HepG2 (cell line): ENCODE measurements around the gene ACOXL. TPM values are rescaled to one million over a fixed set of nuclear protein-coding genes. Genes with fewer than 3 reads are reported as not detected.

Experiments
- ATAC-seq: fragments of 200-7000 bp; cut with Tn5 transposase; 3 replicates; pipeline ENCODE4 v1.9.1; 2020; ENCODE audit warnings: mild to moderate bottlenecking, moderate library complexity
- BruUV-seq: library from RNA; stranded (reverse); fragments of 400-500 nt; replicated peaks from 2 replicates; lab custom pipeline; 2021; lab: Mats Ljungman, UMichigan
- CTCF ChIA-PET: fragments of 300-600 bp; formaldehyde crosslinking; extraction: SDS; loops from one replicate; lab custom pipeline; 2021; ENCODE audit warnings: low total read pairs, inconsistent platforms, low intra/inter-chr PET ratio; lab: Yijun Ruan, JAX
- POLR2A ChIA-PET: fragments of 350-600 bp; sonication (Branson Sonifier 250); formaldehyde crosslinking; loops from one replicate; lab custom pipeline; 2020; ENCODE audit warnings: antibody characterized with exemption, inconsistent platforms; lab: Yijun Ruan, JAX
- DNase-seq: peaks from one replicate; pipeline ENCODE4 v3.0.0-alpha.2; 2015; ENCODE audit warnings: low spot score
- FAIRE-seq: peaks from 3 replicates; lab custom pipeline; 2011; peaks lifted over from hg19 to GRCh38; lab: Jason Lieb, UNC
- H2AFZ ChIP-seq: one replicate; pipeline ENCODE4 v1.6.1; 2011; ENCODE audit warnings: low read length, inconsistent platforms
- H3K27ac ChIP-seq: fragments of 300-600 bp; 3 replicates; pipeline ENCODE4 v1.8.0; 2011; ENCODE audit warnings: mixed run types, mild to moderate bottlenecking, mixed read lengths, low read length, inconsistent platforms; ENCODE audit not compliant: insufficient read depth; ENCODE audit errors: extremely low read length
- H3K27me3 ChIP-seq, 2 experiments: fragments of 200-600 bp in 1 of 2; 2 replicates in 1 of 2; 3 replicates in 1 of 2; pipeline versions ENCODE4 v1.6.0 to v1.8.0; 2011; ENCODE audit warnings: low read length in 2 of 2, mild to moderate bottlenecking in 2 of 2, moderate library complexity in 2 of 2, inconsistent platforms in 1 of 2; ENCODE audit not compliant: insufficient read depth in 2 of 2, control insufficient read depth in 1 of 2
- H3K36me3 ChIP-seq, 2 experiments: fragments of 200-600 bp in 1 of 2; replicated peaks in 1 of 2; 2 replicates in 1 of 2; 3 replicates in 1 of 2; pipeline versions ENCODE4 v1.5.1 to v1.8.0; 2011; ENCODE audit warnings: low read length in 2 of 2, inconsistent platforms in 1 of 2; ENCODE audit not compliant: insufficient read depth in 2 of 2, control insufficient read depth in 1 of 2
- H3K4me1 ChIP-seq: 2 replicates; pipeline ENCODE4 v1.5.1; 2012; ENCODE audit warnings: low read length, inconsistent platforms; ENCODE audit not compliant: insufficient read depth
- H3K4me2 ChIP-seq: 2 replicates; pipeline ENCODE4 v1.6.0; 2011; ENCODE audit warnings: low read depth, low read length, inconsistent platforms
- H3K4me3 ChIP-seq, 3 experiments: fragments of 200-600 bp in 1 of 3; sonication (generic), shearing (Covaris generic) in 1 of 3; replicated peaks in 1 of 3; 2 replicates each; pipeline ENCODE4 v1.5.1; 2011 to 2016; ENCODE audit warnings: low read length in 3 of 3, inconsistent platforms in 2 of 3, low read depth in 2 of 3, mild to moderate bottlenecking in 2 of 3, control low read depth in 1 of 3, mixed read lengths in 1 of 3; ENCODE audit not compliant: insufficient read depth in 1 of 3
- H3K79me2 ChIP-seq: one replicate; pipeline ENCODE4 v1.6.1; 2011; ENCODE audit warnings: low read length, inconsistent platforms; ENCODE audit not compliant: insufficient read depth
- H3K9ac ChIP-seq: 2 replicates; pipeline ENCODE4 v1.6.0; 2011; ENCODE audit warnings: mild to moderate bottlenecking, low read depth, low read length, inconsistent platforms; ENCODE audit not compliant: insufficient read depth
- H3K9me3 ChIP-seq: 2 replicates; pipeline ENCODE4 v1.5.1; 2012; ENCODE audit warnings: mild to moderate bottlenecking, low read length
- H4K20me1 ChIP-seq: 2 replicates; pipeline ENCODE4 v1.6.0; 2011; ENCODE audit warnings: inconsistent platforms, mild to moderate bottlenecking, low read length, moderate library complexity; ENCODE audit not compliant: insufficient read depth
- MIER2 ChIP-seq: IDR thresholded peaks from 2 replicates; pipeline ENCODE4 v1.6.1; 2016; ENCODE audit warnings: missing biosample characterization, missing genetic modification reagents
- ZNF232 ChIP-seq: sonication (generic); formaldehyde crosslinking; IDR thresholded peaks from 2 replicates; pipeline ENCODE4 v1.4.0; 2020; ENCODE audit warnings: missing genetic modification reagents, borderline replicate concordance
- ZNF510 ChIP-seq: sonication (generic); formaldehyde crosslinking; IDR thresholded peaks from 2 replicates; pipeline ENCODE4 v1.4.0; 2020; ENCODE audit warnings: low read depth, mild to moderate bottlenecking, missing genetic modification reagents
- ZNF574 ChIP-seq: sonication (generic); formaldehyde crosslinking; IDR thresholded peaks from 2 replicates; pipeline ENCODE4 v1.4.0; 2020; ENCODE audit warnings: missing genetic modification reagents
- WGBS: methylation state at CpG from one replicate; pipeline ENCODE4 v1.1.6; 2017; ENCODE audit warnings: low lambda C conversion rate; 5-methylcytosine and 5-hydroxymethylcytosine counted together
- in situ Hi-C: cut with HindIII; loops from 2 replicates; pipeline ENCODE4 v1.10.0; 2017; ENCODE audit warnings: low pct_unique_long_range_greater_than_20kb; ENCODE audit not compliant: extremely low pct_ligation_motif_present
- intact Hi-C: fragments of 100-400 bp; cut with micrococcal nuclease; formaldehyde crosslinking; loops from one replicate; pipeline ENCODE4 v1.10.0; 2022; ENCODE audit not compliant: unreplicated experiment
- polyA plus RNA-seq, 8 experiments: library from polyadenylated mRNA; depleted of rRNA in 3 of 8; stranded (reverse) in 7 of 8; unstranded in 1 of 8; fragments of >200 nt; fragmentation: Illumina TruSeq in 4 of 8; extraction: Trizol in 4 of 8; gene quantifications; 2 replicates each; pipeline versions ENCODE4 v1.2.1 to v1.2.3, GENCODE V29; 2011 to 2016; ENCODE audit warnings: low read depth in 4 of 8, missing spikeins in 1 of 8, mixed read lengths in 1 of 8; ENCODE audit not compliant: insufficient read depth in 1 of 8
- total RNA-seq, 5 experiments: library from RNA; depleted of rRNA; stranded (reverse); fragments of >200 nt; fragmentation: Illumina TruSeq; extraction: Trizol; gene quantifications; 2 replicates each; pipeline ENCODE4 v1.2.3, GENCODE V29; 2016; ENCODE audit warnings: low read depth in 1 of 5
- TF ChIP-seq, protein P1 (sequence below): sonication (generic); formaldehyde crosslinking; IDR thresholded peaks from 2 replicates; pipeline ENCODE4 v1.8.0; 2022; ENCODE audit warnings: mild to moderate bottlenecking, missing genetic modification reagents, moderate library complexity
- TF ChIP-seq, protein P2 (sequence below): sonication (generic); formaldehyde crosslinking; IDR thresholded peaks from 2 replicates; pipeline ENCODE4 v1.5.0; 2020; ENCODE audit warnings: mild to moderate bottlenecking, missing genetic modification reagents, borderline replicate concordance

The ACOXL gene
- total and polyA plus RNA-seq, 2 of the 13 experiments (the other 11 are each of a cell fraction or from before 2014, with no cell fraction given) = not detected

DNA sequence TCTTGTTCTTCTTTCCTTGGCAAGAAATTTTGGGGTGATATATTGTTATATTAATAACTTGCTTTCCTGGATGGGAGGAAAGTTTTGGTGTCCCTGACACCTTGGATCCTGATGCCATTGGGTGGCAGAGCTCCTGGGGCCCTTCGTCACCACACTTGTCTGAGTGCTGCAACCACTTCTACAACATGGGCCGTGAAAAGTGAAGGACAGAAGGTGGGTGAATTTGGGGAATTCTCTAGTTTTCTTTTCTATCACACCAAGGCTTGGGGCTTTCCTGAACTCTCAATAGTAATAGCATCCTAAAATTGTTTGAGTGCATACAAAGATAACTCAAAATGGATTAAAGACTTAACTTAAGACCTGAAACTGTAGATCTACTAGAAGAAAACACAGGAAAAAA, 10.0 kb downstream of the ACOXL start:
- Histone ChIP-seq H3K27me3 (peaks cover 2 to 50% of the 10 kb centered on the region in 2 experiments; a peak in 3 of 5 replicates), H3K4me2 (no peak overlapping the region), H3K4me3 (no peak overlapping the region), H3K4me1 (no peaks in the 10 kb centered on the region), H3K27ac (no peak overlapping the region), H2AFZ (no peak overlapping the region), H3K79me2 (no peaks in the 10 kb centered on the region), H3K9me3 (no peaks in the 10 kb centered on the region), H3K36me3 (no peaks in the 10 kb centered on the region), H3K9ac (no peak overlapping the region), H4K20me1 (no peaks in the 10 kb centered on the region)
- TF ChIP-seq MIER2 (CRISPR knock-in tag) (no peak), ZNF232 (CRISPR knock-in tag) (no peak), ZNF574 (no peak), ZNF510 (no peak)
- TF ChIP-seq, protein P1, sequence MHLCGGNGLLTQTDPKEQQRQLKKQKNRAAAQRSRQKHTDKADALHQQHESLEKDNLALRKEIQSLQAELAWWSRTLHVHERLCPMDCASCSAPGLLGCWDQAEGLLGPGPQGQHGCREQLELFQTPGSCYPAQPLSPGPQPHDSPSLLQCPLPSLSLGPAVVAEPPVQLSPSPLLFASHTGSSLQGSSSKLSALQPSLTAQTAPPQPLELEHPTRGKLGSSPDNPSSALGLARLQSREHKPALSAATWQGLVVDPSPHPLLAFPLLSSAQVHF (CRISPR knock-in tag) = no peak
- TF ChIP-seq, protein P2, sequence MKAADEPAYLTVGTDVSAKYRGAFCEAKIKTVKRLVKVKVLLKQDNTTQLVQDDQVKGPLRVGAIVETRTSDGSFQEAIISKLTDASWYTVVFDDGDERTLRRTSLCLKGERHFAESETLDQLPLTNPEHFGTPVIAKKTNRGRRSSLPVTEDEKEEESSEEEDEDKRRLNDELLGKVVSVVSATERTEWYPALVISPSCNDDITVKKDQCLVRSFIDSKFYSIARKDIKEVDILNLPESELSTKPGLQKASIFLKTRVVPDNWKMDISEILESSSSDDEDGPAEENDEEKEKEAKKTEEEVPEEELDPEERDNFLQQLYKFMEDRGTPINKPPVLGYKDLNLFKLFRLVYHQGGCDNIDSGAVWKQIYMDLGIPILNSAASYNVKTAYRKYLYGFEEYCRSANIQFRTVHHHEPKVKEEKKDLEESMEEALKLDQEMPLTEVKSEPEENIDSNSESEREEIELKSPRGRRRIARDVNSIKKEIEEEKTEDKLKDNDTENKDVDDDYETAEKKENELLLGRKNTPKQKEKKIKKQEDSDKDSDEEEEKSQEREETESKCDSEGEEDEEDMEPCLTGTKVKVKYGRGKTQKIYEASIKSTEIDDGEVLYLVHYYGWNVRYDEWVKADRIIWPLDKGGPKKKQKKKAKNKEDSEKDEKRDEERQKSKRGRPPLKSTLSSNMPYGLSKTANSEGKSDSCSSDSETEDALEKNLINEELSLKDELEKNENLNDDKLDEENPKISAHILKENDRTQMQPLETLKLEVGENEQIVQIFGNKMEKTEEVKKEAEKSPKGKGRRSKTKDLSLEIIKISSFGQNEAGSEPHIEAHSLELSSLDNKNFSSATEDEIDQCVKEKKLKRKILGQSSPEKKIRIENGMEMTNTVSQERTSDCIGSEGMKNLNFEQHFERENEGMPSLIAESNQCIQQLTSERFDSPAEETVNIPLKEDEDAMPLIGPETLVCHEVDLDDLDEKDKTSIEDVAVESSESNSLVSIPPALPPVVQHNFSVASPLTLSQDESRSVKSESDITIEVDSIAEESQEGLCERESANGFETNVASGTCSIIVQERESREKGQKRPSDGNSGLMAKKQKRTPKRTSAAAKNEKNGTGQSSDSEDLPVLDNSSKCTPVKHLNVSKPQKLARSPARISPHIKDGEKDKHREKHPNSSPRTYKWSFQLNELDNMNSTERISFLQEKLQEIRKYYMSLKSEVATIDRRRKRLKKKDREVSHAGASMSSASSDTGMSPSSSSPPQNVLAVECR (CRISPR knock-in tag) = no peak
- CTCF ChIA-PET = no interaction called here
- POLR2A ChIA-PET = no interaction called here
- intact Hi-C loops (no loop called here), in situ Hi-C loops (no loop called here)
- DNase-seq = no peak
- 2% methylated on average over 2 of the region's 2 CpGs for WGBS
- ATAC-seq = no peak
- BruUV-seq = no TSS peak
- no peak for FAIRE-seq
